GM12878 (cell line): ENCODE data around the gene EMP2. TPM values are rescaled to one million over a fixed set of nuclear protein-coding genes. Genes with fewer than 3 reads are reported as not detected.

Experiments used
- ATAC-seq: fragments of 200-7000 bp; cut with Tn5 transposase; 3 replicates; pipeline ENCODE4 v1.9.1; 2020; ENCODE audit warnings: mild to moderate bottlenecking, moderate library complexity
- BruUV-seq: library from RNA; stranded (reverse); fragments of 400-500 nt; replicated peaks from 2 replicates; lab custom pipeline; 2021; lab: Mats Ljungman, UMichigan
- CTCF ChIA-PET: fragments of 300-600 bp; sonication (Branson Sonifier 250); formaldehyde crosslinking; extraction: SDS; loops from one replicate; lab custom pipeline; 2021; ENCODE audit warnings: inconsistent platforms; lab: Yijun Ruan, JAX
- POLR2A ChIA-PET: fragments of 350-600 bp; formaldehyde crosslinking; extraction: SDS; loops from one replicate; lab custom pipeline; 2021; ENCODE audit warnings: inconsistent platforms; lab: Charles Lee
- RAD21 ChIA-PET: fragments of 300-600 bp; sonication (Branson Sonifier 250); formaldehyde crosslinking; loops from one replicate; lab custom pipeline; 2023; ENCODE audit warnings: antibody characterized with exemption; ENCODE audit not compliant: unreplicated experiment; lab: Charles Lee
- SMC1A ChIA-PET: fragments of 300-600 bp; sonication (Branson Sonifier 250); formaldehyde crosslinking; loops from one replicate; lab custom pipeline; 2023; ENCODE audit not compliant: unreplicated experiment, uncharacterized antibody; lab: Charles Lee
- DNase-seq: peaks from one replicate; pipeline ENCODE4 v3.0.0-alpha.2; 2011; ENCODE audit warnings: low read depth, low spot score
- FAIRE-seq: peaks from 3 replicates; lab custom pipeline; 2011; peaks lifted over from hg19 to GRCh38; lab: Jason Lieb, UNC
- H2AFZ ChIP-seq: 2 replicates; pipeline ENCODE4 v1.6.0; 2011; ENCODE audit warnings: low read depth, low read length, control low read depth; ENCODE audit not compliant: control insufficient read depth
- H3K27ac ChIP-seq: 2 replicates; pipeline ENCODE4 v1.5.1; 2011; ENCODE audit warnings: control low read depth; ENCODE audit not compliant: control insufficient read depth, insufficient read depth
- H3K27me3 ChIP-seq, 2 experiments: replicated peaks in 1 of 2; 2 replicates each; pipeline versions ENCODE4 v1.6.0 to v1.6.1; 2011; ENCODE audit warnings: low read length in 1 of 2; ENCODE audit not compliant: control insufficient read depth in 2 of 2, insufficient read depth in 2 of 2
- H3K36me3 ChIP-seq, 2 experiments: 2 replicates each; pipeline ENCODE4 v1.5.1; 2011; ENCODE audit warnings: low read length in 1 of 2; ENCODE audit not compliant: control insufficient read depth in 2 of 2, insufficient read depth in 2 of 2
- H3K4me1 ChIP-seq: 2 replicates; pipeline ENCODE4 v1.6.1; 2011; ENCODE audit warnings: mild to moderate bottlenecking, low read length, moderate library complexity, mixed read lengths; ENCODE audit not compliant: control insufficient read depth, insufficient read depth
- H3K4me2 ChIP-seq: 2 replicates; pipeline ENCODE4 v1.6.0; 2011; ENCODE audit warnings: control low read depth; ENCODE audit not compliant: control insufficient read depth, insufficient read depth
- H3K4me3 ChIP-seq: fragments of 200-600 bp; sonication (generic); 2 replicates; pipeline ENCODE4 v1.5.1; 2016
- H3K79me2 ChIP-seq: 2 replicates; pipeline ENCODE4 v1.6.0; 2011; ENCODE audit warnings: low read length; ENCODE audit not compliant: control insufficient read depth, insufficient read depth
- H3K9ac ChIP-seq: 2 replicates; pipeline ENCODE4 v1.8.0; 2011; ENCODE audit warnings: low read length, control low read depth, mixed read lengths; ENCODE audit not compliant: control insufficient read depth, insufficient read depth
- H3K9me3 ChIP-seq: replicated peaks from 3 replicates; pipeline ENCODE4 v1.5.1; 2011; ENCODE audit warnings: mild to moderate bottlenecking, low read length; ENCODE audit not compliant: control insufficient read depth, insufficient read depth
- H4K20me1 ChIP-seq: 2 replicates; pipeline ENCODE4 v1.6.0; 2011; ENCODE audit not compliant: control insufficient read depth, insufficient read depth
- BCL3 ChIP-seq: IDR thresholded peaks from 2 replicates; pipeline ENCODE4 v1.6.1; 2011; ENCODE audit warnings: borderline replicate concordance, low read depth, mild to moderate bottlenecking, moderate library complexity, low read length; ENCODE audit not compliant: insufficient read depth, poor library complexity, severe bottlenecking
- CBX3 ChIP-seq: fragments of 200-600 bp; sonication (generic); IDR thresholded peaks from 2 replicates; pipeline ENCODE4 v1.6.1; 2016; ENCODE audit warnings: low read depth, borderline replicate concordance
- CREB1 ChIP-seq: IDR thresholded peaks from 2 replicates; pipeline ENCODE4 v1.6.1; 2012; ENCODE audit warnings: low read depth, mild to moderate bottlenecking, inconsistent platforms
- EZH2 ChIP-seq: IDR thresholded peaks from 2 replicates; pipeline ENCODE4 v1.6.1; 2012; ENCODE audit warnings: low read depth, mild to moderate bottlenecking, control low read depth, inconsistent platforms, low read length, borderline replicate concordance; ENCODE audit not compliant: control insufficient read depth
- IKZF1 ChIP-seq: fragments of 450-650 bp; conservative IDR thresholded peaks from 2 replicates; pipeline ENCODE4 v1.6.1; 2017; ENCODE audit warnings: antibody characterized with exemption, mild to moderate bottlenecking
- MYB ChIP-seq: fragments of 150-350 bp; IDR thresholded peaks from 2 replicates; pipeline ENCODE4 v1.6.1; 2014; ENCODE audit warnings: mild to moderate bottlenecking, low read depth, low read length, borderline replicate concordance
- NFIC ChIP-seq: IDR thresholded peaks from 2 replicates; pipeline ENCODE4 v1.6.1; 2012; ENCODE audit warnings: low read depth, mild to moderate bottlenecking, inconsistent platforms, low read length, moderate library complexity
- NR2F1 ChIP-seq: fragments of 450-650 bp; conservative IDR thresholded peaks from 2 replicates; pipeline ENCODE4 v1.6.1; 2017; ENCODE audit warnings: mild to moderate bottlenecking
- POLR2AphosphoS2 ChIP-seq: IDR thresholded peaks from 2 replicates; pipeline ENCODE4 v1.6.1; 2011; ENCODE audit warnings: low read depth, mild to moderate bottlenecking, low read length, improper control_type of control experiment, moderate library complexity
- RBBP5 ChIP-seq: fragments of 200-600 bp; sonication (generic); conservative IDR thresholded peaks from 2 replicates; pipeline ENCODE4 v1.6.1; 2016
- RCOR1 ChIP-seq: conservative IDR thresholded peaks from 2 replicates; pipeline ENCODE4 v1.6.1; 2012; ENCODE audit warnings: low read depth, low read length, improper control_type of control experiment
- SIN3A ChIP-seq: IDR thresholded peaks from 2 replicates; pipeline ENCODE4 v1.6.1; 2012; ENCODE audit warnings: low read depth, low read length, improper control_type of control experiment
- SREBF2 ChIP-seq: IDR thresholded peaks from 2 replicates; pipeline ENCODE4 v1.6.1; 2012; ENCODE audit warnings: mild to moderate bottlenecking, low read length
- TARDBP ChIP-seq: IDR thresholded peaks from 2 replicates; pipeline ENCODE4 v1.6.1; 2016; ENCODE audit warnings: borderline replicate concordance
- ZBED1 ChIP-seq: IDR thresholded peaks from 2 replicates; pipeline ENCODE4 v1.6.1; 2016; ENCODE audit warnings: borderline replicate concordance
- ZNF24 ChIP-seq: fragments of 450-650 bp; IDR thresholded peaks from 2 replicates; pipeline ENCODE4 v1.6.1; 2017; ENCODE audit warnings: antibody characterized with exemption, mild to moderate bottlenecking
- WGBS: methylation state at CpG from one replicate; pipeline ENCODE4 v1.1.6; 2016; ENCODE audit warnings: low lambda C conversion rate; ENCODE audit not compliant: insufficient replicate concordance, insufficient coverage; ENCODE audit errors: missing lambda C conversion rate; 5-methylcytosine and 5-hydroxymethylcytosine counted together
- in situ Hi-C: fragments of 300-500 bp; cut with MboI; formaldehyde crosslinking; loops from 9 replicates; pipeline ENCODE4 v1.14.3; 2018; ENCODE audit warnings: mixed read lengths
- intact Hi-C: fragments of 100-400 bp; cut with micrococcal nuclease; formaldehyde crosslinking; loops from one replicate; pipeline ENCODE4 v1.14.2; 2022; ENCODE audit not compliant: unreplicated experiment
- polyA plus RNA-seq, 11 experiments: library from polyadenylated mRNA; depleted of rRNA in 4 of 11; unstranded in 6 of 11; stranded (reverse) in 5 of 11; fragments of >200 nt; fragmentation: Nextera tagmentation in 4 of 11; fragmentation: Illumina TruSeq in 1 of 11; extraction: Ambion mirVana in 4 of 11; extraction: Trizol in 1 of 11; gene quantifications; 1 replicate in 1 of 11; 2 replicates in 10 of 11; pipeline versions ENCODE4 v1.2.1 to v1.2.3, GENCODE V29; 2011 to 2016; ENCODE audit warnings: inconsistent platforms in 2 of 11, missing spikeins in 2 of 11, low read depth in 1 of 11
- total RNA-seq, 4 experiments: library from RNA; depleted of rRNA in 3 of 4; stranded (reverse); fragments of >200 nt in 3 of 4; fragmentation: Illumina TruSeq in 1 of 4; extraction: Trizol in 1 of 4; gene quantifications; 2 replicates each; pipeline versions ENCODE4 v1.2.1 to v1.2.3, GENCODE V29; 2013 to 2021
- TF ChIP-seq, protein P1 (sequence below): fragments of 450-650 bp; IDR thresholded peaks from 2 replicates; pipeline ENCODE4 v1.6.1; 2017; ENCODE audit warnings: low read depth, mild to moderate bottlenecking, moderate library complexity

EMP2 gene
- total and polyA plus RNA-seq, 10 of the 15 experiments (the other 5 are each of a cell fraction or from before 2014, with no cell fraction given) = 0.41 to 10.4 (median 3.8) TPM

DNA sequence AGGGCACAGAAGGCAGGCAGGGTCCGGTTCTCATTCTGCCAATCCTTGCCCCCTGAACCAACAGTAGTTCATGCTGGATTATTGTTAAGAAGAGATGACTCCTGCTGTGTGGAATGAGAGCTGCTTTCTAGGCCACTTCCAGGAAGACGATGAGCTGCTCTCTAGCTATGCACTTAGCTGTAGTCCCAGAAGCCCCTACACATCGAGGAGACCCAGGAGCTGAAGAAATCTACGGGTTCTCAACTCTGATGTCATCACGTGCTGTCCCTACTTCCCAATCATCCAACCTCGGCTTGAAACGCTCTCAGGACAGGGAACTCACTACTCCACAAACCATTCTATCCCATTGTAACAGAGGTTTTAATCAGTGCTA is 29.0 kb upstream of the EMP2 start (continued):
- TF ChIP-seq, protein P1, sequence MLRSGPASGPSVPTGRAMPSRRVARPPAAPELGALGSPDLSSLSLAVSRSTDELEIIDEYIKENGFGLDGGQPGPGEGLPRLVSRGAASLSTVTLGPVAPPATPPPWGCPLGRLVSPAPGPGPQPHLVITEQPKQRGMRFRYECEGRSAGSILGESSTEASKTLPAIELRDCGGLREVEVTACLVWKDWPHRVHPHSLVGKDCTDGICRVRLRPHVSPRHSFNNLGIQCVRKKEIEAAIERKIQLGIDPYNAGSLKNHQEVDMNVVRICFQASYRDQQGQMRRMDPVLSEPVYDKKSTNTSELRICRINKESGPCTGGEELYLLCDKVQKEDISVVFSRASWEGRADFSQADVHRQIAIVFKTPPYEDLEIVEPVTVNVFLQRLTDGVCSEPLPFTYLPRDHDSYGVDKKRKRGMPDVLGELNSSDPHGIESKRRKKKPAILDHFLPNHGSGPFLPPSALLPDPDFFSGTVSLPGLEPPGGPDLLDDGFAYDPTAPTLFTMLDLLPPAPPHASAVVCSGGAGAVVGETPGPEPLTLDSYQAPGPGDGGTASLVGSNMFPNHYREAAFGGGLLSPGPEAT = no peak
- TF ChIP-seq NFIC (no peak), MYB (no peak), TARDBP (no peak), CREB1 (no peak), ZBED1 (no peak), NR2F1 (no peak), RBBP5 (no peak), CBX3 (no peak), IKZF1 (no peak), ZNF24 (no peak), EZH2 (no peak)
- TF ChIP-seq, all 136 proteins: peak for 0

GRCh38 chr16:10608687-10609401 is 28.4 kb upstream of the EMP2 start:
- in situ Hi-C loops = no loop called here
- no peaks in the 10 kb centered on the region for H3K36me3 ChIP-seq
- POLR2A ChIA-PET = interaction anchor here (0.6 to 1.8 kb wide), 2 partner anchors 8 to 94 kb away, joined by 3 to 4 read pairs; no protein-coding TSS in a partner anchor
- RAD21 ChIA-PET = interaction anchor here (0.8 to 1.4 kb wide), 3 partner anchors 9 to 86 kb away, joined by 3 read pairs; no protein-coding TSS in a partner anchor
- no TSS peak for BruUV-seq
- no peak for TF ChIP-seq SIN3A
- TF ChIP-seq BCL3 = no peak
- TF ChIP-seq POLR2AphosphoS2 = no peak
- TF ChIP-seq RCOR1 = no peak
- no peak for TF ChIP-seq SREBF2
- TF ChIP-seq, all 136 proteins: peak for 0
- ChIA-PET CTCF (no interaction called here), SMC1A (interaction anchor here (0.9 to 1.4 kb wide), 3 partner anchors 10 to 94 kb away, joined by 3 to 7 read pairs (median 3); no protein-coding TSS in a partner anchor)
- Histone ChIP-seq H3K9ac (no peak overlapping the region), H3K27ac (no peak overlapping the region), H3K4me1 (no peaks in the 10 kb centered on the region), H3K9me3 (no peaks in the 10 kb centered on the region), H3K79me2 (no peaks in the 10 kb centered on the region), H3K27me3 (no peaks in the 10 kb centered on the region; a peak in 3 of 4 replicates), H4K20me1 (no peaks in the 10 kb centered on the region), H3K4me2 (no peak overlapping the region), H3K4me3 (no peak overlapping the region), H2AFZ (no peak overlapping the region)
- WGBS = 35% methylated on average over 11 of the region's 11 CpGs
- FAIRE-seq = no peak
- ATAC-seq = no peak
- intact Hi-C loops = no loop called here
- no peak for DNase-seq
